Smooth muscle cell of the brain vasculature (primary cell): ENCODE measurements around the gene ZNF662.

ENCODE experiments used
- DNase-seq: peaks from one replicate; pipeline ENCODE4 v3.0.0-alpha.2; 2012; ENCODE audit warnings: low read depth, low spot score

Gene ZNF662

DNA sequence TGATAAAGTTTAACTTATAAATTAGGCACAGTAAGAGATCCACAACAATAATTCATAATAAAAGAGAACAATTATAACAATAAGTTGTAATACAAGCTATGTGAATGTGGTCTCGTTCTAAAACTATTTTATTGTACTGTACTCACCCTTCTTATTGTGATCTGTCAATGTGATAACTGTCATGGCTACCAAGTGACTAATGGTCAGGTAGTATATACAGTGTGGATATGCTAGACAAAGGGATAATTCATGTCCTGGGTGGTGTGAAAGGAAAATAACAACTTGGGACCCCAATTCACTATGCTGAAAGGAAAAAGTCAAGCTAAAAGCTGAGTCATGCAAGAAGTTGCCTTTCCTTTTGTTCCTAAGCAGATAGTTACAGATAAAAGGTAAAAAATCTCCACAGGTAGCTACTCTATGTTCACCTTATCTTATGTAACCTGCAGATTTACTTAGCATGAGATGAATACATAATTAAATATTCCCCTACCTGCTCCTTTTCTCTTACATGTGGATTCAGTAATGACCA, 19.6 kb upstream of the ZNF662 start:
- DNase-seq, result no peak

DNA sequence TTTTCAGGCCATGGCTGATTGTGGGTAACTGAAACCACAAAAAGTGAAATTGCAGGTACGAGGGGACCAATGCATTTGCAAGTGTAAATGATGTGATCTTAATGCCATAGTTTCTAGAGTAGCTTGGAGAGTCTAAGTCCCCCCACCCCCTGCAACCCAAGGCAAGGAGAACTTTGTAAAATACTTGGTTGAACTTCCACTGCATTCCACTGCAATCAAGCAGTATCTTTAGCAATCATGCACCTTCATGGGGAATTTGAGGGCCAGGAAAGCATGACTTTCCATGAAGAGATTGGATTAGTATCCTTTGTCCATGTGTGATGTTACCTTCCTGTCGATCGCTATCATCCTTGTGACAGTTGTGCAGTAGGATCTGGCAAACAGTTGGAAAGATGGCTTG, 18.9 kb upstream of the ZNF662 start:
- no peak for DNase-seq

DNA sequence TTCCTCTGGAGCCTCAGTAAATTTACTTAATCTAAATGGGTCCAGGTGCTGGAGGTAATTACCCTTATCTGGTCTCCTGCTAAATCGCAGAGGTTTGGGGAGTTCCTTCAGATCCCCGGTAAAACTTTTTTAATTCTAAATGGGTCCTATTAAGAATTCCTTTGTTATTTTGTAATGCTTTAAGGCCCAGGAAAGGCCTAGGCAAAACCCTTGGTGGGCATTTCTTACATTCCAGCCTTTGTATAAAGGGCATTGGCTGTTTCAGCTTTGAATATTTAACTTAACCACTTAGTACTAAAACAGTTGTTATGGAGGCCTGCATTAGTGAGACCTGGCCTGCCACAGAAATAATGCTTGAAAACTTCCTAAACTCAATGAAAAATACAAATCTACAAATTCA, 14.9 kb upstream of the ZNF662 start:
- no peak for DNase-seq

DNA sequence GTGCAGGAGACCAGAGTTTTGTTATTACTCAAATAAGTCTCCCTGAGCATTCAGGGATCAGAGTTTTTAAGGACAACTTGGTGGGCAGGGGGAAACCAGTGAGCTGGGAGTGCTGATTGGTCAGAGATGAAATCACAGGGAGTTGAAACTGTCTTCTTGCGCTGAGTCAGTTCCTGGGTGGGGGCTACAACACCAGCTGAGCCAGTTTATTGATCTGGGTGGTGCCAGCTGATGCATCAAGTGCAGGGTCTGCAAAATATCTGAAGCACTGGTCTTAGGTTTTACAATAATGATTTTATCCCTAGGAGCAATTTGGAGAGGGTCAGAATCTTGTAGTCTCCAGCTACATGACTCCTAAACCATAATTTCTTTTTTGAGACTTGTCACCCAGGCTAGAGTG, 13.8 kb upstream of the ZNF662 start:
- DNase-seq, result no peak

DNA sequence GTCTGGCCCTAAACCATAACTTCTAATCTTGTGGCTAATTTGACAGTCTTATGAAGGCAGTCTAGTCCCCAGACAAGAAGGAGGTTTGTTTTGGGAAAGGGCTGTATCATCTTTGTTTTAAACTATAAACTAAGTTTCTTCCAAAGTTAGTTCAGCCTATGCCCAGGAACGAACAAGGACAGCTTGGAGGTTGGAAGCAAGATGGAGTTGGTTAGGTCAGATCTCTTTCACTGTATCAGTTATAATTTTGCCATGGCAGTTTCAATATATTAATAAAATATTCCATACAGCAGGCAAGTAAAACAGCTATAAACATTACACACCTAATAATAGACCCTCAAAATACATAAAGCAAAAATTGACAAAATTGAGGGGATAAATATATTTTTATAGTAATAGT, 13.1 kb upstream of the ZNF662 start:
- DNase-seq, result no peak

DNA sequence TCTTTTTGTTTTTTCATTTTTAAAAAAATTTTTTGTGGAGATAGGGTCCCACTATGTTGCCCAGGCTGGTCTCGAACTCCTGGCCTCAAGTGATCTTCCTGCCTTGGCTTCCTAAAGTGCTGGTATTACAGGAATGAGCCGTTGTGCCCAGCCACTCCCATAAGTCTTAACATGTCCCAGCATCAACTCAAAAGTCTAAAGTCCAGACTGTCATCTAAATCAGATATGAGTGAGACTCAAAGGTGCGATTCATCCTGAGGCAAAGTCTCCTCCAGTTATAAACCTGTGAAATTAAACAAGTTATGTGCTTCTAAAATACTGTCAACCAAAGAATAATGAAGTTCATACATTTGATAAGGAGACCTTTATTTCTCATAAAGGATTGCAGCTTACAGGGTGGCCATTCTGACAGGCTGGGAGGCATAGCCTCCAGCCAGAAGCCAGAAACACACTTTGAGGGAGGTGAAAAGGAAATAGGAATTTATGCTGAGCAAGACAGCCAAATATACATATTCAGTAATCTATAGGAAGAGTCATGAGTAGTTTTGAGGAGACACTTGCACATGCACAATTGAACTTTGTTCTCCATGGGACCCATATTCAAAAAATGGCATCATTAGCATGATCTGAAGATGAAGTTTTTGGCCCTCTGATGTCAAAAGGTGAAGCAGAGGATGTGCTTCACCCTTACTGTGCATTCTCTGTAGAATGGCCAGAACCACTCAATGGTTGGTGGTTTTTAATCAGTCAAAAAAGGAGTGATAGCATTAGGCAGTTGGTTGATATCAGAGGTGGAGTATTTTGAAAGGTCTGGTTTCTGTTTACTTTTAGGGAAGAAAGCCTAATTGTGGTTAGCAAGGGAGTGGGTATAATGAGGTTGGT, 11.0 kb upstream of the ZNF662 start:
- no peak for DNase-seq

DNA sequence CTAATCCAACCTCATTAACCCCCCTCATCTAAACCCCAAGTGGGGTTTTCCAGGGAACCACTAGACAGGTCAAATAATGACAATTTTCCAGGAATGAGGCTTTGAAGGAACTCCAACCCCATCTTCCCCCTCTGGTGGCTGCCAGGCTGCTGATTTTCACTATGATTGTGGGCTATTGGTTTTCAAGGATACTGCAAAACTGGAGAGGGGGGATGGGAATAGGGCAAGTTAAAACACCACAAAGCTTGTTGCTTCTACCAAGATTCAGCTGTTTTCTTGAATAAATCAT, 10.4 kb upstream of the ZNF662 start:
- DNase-seq, result no peak

DNA sequence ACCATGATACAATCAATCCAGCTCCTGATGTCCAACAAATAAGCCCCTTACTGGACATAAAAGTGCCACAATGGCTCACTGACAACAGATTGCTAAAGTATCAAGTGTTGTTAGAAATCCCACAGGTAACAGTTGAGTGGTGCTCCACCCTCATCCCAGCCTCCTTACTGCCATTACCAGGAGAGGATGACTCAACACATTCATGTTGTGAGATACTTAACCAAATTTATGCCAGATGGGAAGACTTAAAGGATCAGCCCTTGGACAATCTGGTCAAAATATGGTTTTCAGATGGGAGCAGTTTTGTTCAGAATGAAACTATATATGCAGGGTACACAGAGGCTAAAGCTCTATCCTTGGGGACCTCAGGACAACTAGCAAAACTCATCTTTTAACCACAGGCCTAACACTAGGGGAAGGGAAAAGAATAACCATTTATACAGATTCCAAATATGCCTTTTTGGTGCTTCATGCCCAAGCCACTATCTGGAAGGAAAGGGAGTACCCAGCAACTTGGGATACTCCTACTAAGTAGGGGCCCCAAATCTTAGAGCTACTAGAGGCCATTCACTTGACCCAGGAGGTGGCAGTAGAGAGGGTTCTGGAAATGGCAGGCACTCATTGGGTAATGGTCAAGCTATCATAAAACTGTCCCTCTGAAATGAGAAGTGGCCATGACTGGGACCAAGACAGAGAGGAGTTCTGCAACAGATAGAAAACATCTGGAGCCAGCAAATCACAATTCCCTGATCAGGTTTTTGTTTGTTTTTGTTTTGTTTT, 6.9 kb upstream of the ZNF662 start:
- no peak for DNase-seq

DNA sequence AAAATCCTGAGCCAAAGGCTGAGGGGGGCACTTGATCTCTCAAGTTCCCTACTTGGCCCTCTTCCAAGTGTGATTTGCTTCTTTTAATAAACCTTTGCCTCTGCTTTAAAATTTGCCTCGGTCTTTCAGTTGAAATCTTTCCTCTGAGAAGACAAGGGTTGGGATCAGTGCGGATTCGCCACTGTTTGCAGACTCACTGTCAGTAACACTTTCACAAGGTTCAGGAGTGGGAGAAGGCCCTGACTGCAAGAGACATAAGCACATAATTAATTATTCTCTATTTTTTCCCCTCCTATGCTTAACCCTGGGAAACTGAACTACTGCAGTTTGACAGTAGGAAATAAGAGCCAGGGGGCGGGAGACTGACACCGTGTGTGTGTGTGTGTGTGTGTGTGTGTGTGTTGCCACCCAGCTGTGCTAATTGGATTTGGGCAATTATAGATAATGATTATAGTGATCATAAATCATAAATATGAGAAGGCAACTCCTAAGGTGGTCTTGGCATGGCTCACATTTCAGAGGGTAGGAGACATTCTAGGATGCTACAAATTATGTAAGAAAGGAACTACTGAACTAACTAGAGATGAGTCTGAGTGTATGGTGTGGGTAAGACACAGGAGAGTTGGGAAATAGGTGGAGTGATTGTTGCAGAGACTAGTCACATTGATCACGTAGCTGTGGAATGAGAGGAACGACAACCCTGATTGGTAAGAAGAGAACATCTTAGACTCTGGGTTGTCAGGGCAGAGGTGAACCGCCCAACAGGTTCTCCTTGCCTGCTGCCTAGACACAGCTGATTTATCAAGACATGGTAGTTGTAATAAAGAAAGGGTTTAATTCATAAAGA, 5.5 kb upstream of the ZNF662 start:
- no peak for DNase-seq

DNA sequence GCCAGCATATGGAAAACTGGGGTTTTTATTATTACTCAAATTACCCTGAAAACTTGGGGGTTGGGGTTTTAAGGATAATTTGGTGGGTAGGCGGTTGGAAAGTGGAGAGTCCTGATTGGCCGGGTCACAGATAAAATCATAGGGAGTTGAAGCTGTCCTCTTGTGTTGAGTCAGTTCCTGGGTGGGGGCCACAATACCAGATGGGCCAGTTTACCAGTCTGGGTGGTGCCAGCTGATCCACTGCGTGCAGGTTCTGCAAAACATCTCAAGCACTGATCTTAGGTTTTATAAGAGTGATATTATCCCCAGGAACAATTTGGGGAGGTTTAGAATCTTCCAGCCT, 4.9 kb upstream of the ZNF662 start:
- no peak for DNase-seq

DNA sequence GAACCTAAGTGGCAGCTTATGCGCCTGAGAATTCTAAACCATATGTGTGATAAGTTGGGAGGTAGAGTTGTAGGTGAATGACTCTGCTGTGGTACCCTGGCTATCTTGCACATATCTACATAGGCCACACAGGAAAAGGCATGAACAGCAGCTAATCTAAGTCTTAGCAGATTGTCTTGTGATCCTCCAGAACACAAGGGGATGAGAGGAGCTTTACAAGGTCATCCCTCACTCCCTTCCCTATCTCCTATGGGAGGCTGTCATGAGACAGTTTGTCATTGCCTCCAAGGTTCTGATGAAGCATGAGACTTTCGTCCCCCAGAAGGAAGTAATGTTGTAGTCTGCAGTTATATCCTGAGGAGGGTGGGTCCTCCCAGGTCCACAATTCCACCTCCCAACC, 3.7 kb upstream of the ZNF662 start:
- no peak for DNase-seq

DNA sequence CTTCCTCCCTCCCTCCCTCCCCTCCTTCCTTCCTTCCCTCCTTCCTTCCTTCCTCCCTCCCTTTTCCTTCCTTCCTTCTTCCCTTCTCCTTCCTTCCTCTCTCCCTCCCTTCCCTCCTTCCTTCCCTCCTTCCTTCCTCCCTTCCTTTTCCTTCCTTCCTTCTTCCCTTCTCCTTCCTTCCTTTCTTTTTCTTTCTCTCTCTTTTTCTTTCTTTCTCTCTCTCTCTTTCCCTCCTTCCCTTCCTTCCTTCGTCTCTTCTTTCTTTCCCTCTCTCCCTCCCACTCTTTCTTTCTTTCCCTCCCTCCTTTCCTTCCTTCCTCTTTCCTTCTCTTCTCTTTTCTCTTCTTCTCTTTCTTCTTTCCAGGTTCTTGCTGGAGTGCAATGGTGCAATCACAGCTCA, 1.9 kb upstream of the ZNF662 start:
- no peak for DNase-seq

DNA sequence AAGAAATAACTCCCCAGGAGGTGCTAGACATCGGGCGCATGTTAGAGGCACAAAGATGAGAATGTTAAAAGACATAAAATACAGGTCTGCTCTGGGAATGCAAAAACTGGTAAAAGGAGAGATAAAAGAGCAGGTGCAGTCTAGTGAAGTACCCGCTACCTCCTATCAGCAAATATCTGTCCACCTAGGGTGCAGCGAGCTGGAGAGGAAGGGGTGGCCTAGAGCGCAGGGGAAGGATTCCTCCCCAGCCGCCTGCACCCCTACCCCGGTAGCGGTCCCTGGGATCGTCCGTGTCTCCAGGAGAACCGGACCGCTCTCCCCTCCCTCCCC, 237 bp upstream of the ZNF662 start:
- DNase-seq, result no peak

DNA sequence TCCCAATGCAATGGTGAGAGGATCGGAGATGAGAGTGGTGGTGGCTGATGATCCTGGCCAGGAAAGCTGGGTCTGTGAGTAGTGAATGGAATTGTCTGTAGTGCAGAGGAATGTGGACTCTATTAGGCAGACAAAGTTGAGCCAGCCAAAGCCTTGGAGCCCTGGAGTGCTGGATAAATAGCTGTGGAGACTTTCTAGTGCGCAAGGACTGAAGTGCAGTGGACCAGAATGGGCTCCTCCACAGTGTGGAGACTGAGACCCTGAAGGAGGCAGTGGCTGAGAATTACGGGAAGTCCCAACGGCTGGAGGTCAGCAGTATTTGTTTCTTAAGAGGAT, 874 bp downstream of the ZNF662 start:
- no peak for DNase-seq

DNA sequence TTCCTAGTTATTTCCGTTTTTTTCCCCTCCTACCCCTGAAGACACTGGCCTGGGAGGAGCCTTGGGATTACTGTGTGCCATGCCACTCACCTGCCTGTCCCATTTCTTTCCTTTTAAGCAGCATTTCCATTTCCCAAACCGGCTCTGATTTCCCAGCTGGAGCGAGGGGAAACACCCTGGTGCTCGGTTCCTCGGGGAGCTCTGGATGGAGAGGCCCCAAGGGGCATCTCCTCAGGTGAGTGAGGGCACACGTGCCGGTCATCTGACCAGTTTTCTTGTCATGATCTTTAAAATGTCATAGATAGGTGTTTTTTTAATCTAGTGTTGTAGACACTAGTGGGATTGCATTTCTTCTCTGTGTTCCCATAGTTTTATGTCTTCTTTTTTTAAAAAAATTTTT, 2.7 kb downstream of the ZNF662 start:
- no peak for DNase-seq

DNA sequence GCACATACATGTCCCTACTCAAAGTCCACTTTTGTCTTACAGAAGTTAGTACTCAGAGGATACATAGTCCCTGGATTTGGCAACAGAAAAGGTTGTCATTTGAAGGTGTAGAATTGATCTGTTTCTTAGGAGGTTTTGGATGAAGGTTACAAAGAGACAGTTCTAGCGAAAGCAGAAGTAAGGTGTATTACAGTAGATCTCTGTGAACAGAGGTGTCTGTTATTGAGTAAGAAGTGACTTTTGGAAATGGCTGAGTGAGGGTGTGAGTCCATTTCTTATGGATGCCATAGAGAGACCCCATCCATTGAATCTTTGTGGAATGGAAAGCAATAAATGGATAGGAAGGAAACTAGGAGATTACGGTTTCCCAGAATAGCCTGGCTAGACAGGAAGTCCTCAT, 5.6 kb downstream of the ZNF662 start:
- no peak for DNase-seq

DNA sequence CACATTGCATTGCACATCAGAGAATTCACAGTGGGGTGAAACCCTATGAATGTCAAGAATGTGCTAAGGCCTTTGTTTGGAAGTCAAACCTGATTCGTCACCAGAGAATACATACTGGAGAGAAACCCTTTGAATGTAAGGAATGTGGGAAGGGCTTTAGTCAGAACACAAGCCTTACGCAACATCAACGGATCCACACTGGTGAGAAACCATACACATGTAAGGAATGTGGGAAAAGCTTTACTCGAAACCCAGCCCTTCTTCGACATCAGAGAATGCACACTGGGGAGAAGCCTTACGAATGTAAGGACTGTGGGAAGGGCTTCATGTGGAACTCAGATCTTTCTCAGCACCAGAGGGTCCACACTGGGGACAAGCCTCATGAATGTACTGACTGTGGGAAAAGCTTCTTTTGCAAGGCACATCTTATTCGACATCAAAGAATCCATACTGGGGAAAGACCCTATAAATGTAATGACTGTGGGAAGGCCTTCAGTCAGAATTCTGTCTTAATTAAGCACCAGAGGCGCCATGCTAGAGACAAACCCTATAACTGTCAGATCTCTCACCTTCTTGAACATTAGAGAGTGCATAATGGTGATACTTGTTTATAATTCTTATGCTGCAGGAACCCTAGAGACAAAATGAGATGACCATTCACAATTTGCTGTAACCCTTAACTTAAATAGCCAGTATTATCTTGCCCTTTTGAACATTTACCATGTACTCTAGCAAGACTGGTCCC, 9.0 kb downstream of the ZNF662 start:
- DNase-seq, result no peak

DNA sequence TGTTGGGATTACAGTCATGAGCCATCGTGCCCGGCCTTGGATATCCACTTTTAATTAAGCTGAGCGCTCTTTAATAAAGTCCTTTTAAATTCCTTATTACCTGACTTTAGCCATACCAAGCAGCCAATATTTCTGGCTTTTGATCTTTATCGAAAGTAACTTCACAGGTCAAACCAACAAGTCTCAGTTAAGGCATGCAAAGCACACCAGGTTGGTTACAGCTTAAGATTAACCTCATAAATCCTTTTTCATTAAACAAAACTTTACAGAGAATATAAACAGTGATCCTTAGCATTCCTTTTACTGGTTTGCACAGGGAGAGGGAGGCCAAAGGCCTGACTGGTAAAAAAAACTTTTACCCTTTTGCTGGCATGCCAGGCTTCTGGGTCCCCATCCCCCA, 17.7 kb downstream of the ZNF662 start:
- DNase-seq, result no peak

DNA sequence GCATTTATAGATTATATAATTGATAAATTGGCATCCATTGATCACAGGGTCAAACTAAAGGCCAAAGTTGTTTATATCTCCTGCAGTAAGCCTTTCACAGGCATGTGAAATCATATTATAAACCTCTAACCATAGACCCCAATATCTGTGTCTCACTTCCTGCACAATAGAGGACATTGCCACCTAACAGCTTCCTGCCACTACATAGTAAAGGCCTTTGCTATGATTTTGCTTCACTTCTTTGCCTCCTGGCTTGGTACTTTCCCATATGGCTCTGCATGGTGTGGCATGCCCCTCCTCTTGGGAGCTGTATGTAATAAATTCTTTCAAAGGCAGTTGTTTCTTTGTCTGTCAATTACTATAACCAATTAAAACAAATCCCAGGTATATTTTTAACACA, 20.4 kb downstream of the ZNF662 start:
- DNase-seq, result no peak

DNA sequence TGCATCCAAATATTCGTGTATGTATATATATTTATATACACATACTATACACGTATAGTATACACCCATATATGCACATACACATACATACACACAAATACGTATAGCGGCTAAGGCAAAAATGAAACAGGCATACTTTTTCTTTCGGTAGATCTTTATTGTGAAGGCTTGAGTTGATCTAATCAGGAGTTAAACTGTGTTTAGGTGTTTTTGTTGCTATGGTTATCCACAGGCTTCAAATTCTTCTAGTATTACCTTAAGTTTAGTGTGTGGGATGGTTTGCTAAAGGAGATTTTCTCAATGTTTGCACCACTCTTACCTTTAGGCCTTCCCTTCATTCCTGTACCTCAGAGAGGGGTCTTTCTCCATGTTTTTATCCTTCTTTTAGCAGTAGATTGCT, 28.2 kb downstream of the ZNF662 start:
- no peak for DNase-seq

DNA sequence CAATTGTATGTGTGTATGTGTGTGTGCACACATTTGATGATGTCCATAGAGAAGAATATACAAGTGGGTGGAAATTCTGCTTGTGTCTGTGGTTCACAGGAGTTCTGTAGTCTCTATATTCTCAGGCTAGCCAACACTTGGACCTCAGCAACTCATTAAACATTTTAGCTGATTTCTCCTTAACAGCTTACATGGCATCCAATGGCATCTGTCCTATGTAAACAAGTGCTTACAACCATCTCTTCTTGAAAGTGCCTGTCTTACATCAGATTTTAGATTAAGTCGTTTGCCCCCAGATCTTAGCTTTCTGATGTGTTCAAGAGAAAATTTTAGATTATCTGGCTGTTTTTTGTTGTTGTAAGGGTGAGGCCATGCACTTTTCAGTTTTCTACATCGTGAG, 29.0 kb downstream of the ZNF662 start:
- no peak for DNase-seq

DNA sequence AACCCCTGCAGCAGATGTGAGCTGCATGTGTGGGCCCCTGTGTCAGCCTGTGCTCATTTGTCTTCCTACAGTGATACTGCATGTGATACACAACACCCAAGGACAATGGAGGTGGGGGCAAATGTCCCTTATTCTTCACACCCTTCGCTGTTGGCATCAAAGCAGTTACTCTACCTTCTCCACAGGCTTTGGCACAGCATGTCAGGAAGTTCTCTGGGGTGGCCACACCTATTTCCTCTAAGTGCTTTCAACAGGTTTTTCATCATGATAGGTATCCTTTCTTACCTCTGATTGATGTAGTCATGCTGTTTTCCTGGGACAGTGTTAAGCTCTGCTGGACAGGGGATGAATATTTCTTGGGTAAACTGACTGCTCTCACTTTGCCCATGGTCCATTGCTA, 29.5 kb downstream of the ZNF662 start:
- no peak for DNase-seq
